Midbrain (tissue), 1 donor: ENCODE data around the gene C22orf42.
A peak's percentile ranks its signal among the peaks of the same experiment; 100 is the strongest.
"Not testable (repeated sequence)": the region's sequence is repeated elsewhere in the genome, so short reads cannot be mapped to it uniquely, and the experiment has no call there.

Experiments used
- DNase-seq: peaks from one replicate; lab custom pipeline; 2025; lab: John Stamatoyannopoulos, UW

The C22orf42 gene

DNA sequence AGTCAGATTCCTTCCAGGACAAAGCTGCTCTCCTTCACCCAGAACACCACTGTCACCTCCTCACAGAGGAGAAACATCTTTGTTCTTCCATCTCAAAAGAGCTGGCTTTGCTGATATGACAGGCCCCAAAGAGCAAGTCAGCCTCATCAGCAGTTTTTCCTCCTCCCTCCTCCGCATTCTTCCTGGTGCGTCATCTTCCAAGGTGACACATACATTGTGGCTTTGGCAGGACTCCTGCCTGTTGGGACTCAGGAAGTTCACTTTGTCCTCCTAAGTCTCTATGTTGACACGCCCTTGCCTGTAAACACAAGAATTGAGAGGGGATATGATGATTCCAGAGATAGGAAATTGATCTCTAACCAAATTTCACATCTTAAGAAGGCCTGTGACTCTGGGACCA lies 23.1 kb downstream of the C22orf42 start:
- DNase-seq: not testable (repeated sequence)

GRCh38 chr22:32134796-32135195 lies 24.3 kb downstream of the C22orf42 start:
- not testable (repeated sequence) for DNase-seq

GRCh38 chr22:32132783-32133182 lies 26.3 kb downstream of the C22orf42 start:
- DNase-seq: no peak

GRCh38 chr22:32132126-32132525 lies 27.0 kb downstream of the C22orf42 start:
- DNase-seq: no peak

DNA sequence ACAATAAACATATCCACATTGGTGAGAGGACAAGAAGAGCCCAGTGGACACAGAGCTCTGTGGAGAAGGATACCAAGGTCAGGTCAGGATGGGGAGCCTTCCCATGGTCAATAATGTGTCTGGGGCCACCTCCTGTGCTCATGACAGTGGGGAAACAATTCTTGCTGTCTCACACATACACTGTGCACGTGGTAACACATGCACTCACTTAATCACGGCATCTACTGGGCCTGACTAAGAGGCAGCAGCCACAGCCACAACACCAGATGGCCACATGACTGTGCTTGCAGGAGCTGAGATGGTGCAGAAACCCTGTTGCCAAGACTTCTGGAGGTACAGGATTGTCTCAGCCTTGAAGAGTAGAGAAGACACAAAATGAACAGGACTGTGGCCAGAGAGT lies 28.6 kb downstream of the C22orf42 start:
- no peak for DNase-seq

DNA sequence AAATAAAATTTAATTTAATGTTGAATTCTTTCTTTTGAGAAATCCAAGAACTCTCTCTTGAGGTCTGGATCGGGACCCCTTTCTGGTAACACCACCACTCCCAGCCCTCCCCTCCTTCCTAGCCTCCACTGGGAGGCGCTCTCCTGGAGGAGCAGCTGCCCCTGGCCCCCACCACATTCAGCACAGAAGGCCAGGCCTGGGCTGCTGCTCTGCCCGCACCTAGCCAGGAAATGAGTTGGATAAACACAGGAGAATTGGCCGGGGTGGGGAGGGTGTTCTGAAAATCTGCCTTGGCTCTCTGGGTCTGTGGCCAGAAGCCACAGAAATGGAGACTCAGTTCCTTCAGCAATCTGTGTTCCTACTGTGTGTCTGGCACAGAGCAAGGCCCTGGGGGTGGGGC lies 31.2 kb downstream of the C22orf42 start:
- DNase-seq: no peak

GRCh38 chr22:32123657-32124056 lies 35.4 kb downstream of the C22orf42 start:
- no peak for DNase-seq

DNA sequence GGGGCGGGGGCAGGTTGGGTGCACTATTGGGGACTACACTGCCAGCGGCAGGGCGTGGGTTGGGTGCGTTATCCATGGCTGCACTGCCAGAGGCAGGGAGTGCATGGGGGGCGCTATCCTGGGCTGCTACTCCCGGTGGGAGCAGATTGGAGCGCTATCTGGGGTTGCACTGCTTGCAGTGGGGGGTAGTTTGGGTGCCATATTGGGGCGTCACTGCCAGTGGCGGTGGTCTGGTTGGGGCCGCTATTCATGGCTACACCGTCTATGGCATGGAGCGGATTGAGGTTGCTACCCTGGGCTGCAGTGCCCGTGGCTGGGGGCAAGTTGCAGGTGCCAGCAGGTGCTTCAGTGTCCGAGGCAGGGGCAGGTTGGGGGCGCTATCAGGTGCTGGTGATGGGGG lies 36.2 kb downstream of the C22orf42 start:
- no peak for DNase-seq

DNA sequence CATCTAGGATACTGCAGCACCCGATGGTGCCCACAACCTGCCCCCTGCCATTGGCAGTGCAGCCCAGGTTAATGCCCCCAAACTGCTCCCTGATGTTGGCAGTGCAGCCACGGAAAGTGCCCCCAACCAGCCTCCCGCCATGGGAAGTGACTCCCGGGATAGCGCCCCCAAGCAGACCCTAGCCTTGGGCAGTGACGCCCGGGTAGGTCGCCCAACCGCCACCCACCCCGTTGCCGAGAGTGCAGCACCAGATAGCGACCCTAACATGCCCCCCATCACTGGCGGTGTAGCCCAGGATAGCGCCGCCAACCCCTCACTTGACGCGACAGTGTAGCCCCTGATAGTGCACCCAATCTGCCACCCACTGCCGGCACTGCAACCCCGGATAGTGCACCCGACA lies 38.5 kb downstream of the C22orf42 start:
- no peak for DNase-seq

DNA sequence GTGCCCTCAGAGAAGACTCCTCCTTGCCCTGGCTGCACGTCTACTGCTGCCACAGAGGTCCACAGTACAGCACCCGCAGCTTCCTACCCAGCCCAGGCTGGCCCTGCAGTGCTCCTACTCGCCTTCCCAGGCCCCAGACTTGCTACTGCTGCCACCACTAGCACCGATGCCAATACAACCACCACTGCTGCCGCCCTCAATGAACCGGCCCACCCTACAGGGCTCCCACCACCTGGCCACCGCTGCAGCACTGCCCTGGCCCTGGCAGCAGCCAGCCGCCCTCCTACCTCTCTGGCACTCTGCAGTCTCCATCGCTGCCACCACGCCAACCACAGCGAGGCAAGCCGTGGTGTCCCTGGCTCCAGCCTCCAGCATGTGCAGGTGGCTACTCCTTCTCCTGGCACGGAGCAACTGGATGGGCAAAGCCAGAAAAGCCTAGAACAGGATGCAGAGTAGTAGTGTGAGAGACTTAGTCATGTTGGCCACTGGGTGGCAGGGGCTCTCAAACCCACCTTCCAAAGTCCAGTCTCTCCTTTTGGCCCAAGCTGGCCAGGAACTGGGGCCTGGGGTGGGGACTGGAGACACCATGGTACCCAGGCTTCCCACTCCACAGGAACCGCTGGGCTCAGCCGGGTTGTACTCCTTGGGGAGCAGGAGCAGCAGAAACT lies 39.4 kb downstream of the C22orf42 start:
- no peak for DNase-seq

DNA sequence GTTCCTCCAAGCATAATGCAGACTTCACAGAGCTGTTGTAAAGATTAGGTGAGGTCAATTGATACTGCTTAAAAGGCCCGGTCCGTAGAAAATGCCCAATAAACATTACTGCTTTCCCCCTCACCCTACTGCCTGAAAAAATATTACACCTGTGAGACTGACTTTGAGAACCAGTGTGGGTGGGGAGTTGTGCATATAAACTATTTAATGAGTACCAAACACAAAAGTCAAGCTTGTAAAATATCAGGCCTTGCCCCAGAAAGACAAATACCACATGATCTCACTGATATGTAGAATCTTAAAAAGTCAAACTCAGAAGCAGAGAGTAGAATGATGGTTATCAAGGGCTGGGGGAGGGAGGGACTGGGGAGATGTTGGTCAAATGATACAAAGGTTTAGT lies 46.7 kb downstream of the C22orf42 start:
- DNase-seq: no peak

GRCh38 chr22:32106930-32107329 lies 52.2 kb downstream of the C22orf42 start:
- no peak for DNase-seq

- peak; percentile 15 for DNase-seq
Observed at GRCh38 chr22:32103658-32104315, 55.3 kb downstream of the C22orf42 start.

GRCh38 chr22:32100711-32101110 lies 58.4 kb downstream of the C22orf42 start:
- no peak for DNase-seq
